H1 (cell line): Measurements from ENCODE around the gene KIAA1328. TPM values are rescaled to one million over a fixed set of nuclear protein-coding genes. Genes with fewer than 3 reads are reported as not detected.

ENCODE experiments used
- ZNF274 ChIP-seq: IDR thresholded peaks from 2 replicates; pipeline ENCODE4 v1.7.0; 2012; ENCODE audit warnings: low read length, borderline replicate concordance; ENCODE audit errors: extremely low read depth
- polyA plus RNA-seq, 7 experiments: library from polyadenylated mRNA; depleted of rRNA in 3 of 7; stranded (reverse) in 5 of 7; unstranded in 2 of 7; fragments of >200 nt in 5 of 7; fragments of 200-250 nt in 2 of 7; gene quantifications; 1 replicate in 5 of 7; 2 replicates in 1 of 7; 4 replicates in 1 of 7; pipeline versions ENCODE4 v1.2.1 to v1.2.3, GENCODE V29; 2011 to 2013; ENCODE audit warnings: missing spikeins in 2 of 7, mixed read lengths in 2 of 7
- total RNA-seq: library from RNA; stranded (reverse); fragmentation: NEBNext Ultra II Directional; extraction: Animal tissue kit (Norgen Biotek cat#: 25700); gene quantifications from 2 replicates; pipeline ENCODE4 v1.2.1, GENCODE V29; 2021

Gene KIAA1328
- total and polyA plus RNA-seq, 2 of the 8 experiments (the other 6 are each of a cell fraction or from before 2014, with no cell fraction given): 2.6 to 5.7 TPM

DNA sequence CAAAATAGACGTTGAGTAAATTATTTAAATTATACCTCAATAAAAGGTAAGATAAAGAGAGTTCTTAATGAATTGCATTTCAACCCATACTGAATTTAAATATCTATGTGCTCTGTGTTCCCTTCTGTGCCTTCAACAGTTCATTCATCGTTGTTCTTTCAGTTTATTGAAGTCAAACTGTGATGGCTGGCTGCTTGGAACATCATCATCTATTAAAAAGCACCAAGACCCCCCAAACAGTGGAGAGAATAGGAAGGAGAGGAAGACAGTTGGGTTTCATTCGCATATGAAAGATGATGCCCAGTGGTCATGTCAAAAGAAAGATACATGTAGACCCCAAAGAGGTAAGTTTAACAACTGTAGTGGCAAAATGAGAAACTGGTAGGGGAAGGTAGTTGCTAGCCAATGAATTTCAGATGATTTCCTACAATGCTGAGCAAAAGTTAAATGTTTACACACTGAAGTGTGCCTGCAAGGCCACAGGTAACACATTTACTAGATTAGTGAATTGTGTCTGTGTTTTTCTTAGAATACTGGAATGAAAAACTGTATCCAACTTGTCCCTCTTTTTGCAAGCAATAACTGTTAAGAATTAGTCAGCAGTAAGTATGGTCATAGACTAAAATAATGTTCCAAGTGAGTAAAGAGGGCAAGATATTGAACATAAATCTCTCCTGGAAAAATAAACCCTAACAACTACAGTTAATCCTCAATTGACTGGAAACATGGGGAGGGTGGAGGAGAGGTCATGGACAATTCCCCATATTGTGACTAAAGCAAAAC lies 331.3 kb downstream of the KIAA1328 start (continued):
- TF ChIP-seq ZNF274: no peak
